B cell (primary cell): ENCODE data around the gene SYNGR3.

Experiments used
- EZH2 ChIP-seq: IDR thresholded peaks from 2 replicates; pipeline ENCODE4 v1.6.1; 2012; ENCODE audit warnings: borderline replicate concordance, low read depth, mild to moderate bottlenecking, moderate library complexity, low read length; ENCODE audit not compliant: insufficient read depth, poor library complexity, severe bottlenecking
- TF ChIP-seq, protein P1 (sequence below): fragments of 200-600 bp; IDR thresholded peaks from one replicate; pipeline ENCODE4 v1.8.0; 2022; ENCODE audit warnings: antibody characterized with exemption, mild to moderate bottlenecking

DNA sequence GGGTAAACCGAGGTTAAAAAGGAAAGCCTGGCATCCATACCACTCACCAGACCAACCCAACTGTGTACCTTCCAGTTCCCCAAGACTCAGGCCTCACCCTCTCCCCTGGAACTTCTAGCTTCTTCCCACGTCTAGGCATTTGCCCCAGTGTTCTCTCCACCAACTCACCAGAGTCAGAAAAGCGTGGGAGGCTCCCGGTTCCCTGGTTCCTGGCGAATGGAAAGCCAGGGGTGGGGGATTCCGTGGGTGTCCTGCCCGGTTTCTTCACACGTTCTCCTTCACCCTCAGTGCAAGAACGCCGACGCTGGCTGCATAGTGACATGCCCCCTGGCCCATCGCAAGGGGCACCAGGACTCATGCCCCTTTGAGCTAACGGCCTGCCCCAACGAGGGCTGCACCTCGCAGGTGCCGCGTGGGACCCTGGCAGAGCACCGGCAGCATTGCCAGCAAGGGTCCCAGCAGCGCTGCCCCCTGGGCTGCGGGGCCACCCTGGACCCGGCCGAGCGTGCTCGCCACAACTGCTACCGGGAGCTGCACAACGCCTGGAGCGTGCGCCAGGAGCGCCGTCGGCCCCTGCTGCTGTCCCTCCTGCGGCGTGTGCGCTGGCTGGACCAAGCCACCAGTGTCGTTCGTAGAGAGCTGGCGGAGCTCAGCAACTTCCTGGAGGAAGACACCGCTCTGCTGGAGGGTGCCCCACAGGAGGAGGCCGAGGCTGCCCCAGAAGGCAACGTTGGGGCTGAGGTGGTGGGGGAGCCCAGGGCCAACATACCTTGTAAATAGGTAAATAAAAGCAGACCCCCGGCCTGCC is 21.4 kb upstream of the SYNGR3 start:
- TF ChIP-seq, protein P1, sequence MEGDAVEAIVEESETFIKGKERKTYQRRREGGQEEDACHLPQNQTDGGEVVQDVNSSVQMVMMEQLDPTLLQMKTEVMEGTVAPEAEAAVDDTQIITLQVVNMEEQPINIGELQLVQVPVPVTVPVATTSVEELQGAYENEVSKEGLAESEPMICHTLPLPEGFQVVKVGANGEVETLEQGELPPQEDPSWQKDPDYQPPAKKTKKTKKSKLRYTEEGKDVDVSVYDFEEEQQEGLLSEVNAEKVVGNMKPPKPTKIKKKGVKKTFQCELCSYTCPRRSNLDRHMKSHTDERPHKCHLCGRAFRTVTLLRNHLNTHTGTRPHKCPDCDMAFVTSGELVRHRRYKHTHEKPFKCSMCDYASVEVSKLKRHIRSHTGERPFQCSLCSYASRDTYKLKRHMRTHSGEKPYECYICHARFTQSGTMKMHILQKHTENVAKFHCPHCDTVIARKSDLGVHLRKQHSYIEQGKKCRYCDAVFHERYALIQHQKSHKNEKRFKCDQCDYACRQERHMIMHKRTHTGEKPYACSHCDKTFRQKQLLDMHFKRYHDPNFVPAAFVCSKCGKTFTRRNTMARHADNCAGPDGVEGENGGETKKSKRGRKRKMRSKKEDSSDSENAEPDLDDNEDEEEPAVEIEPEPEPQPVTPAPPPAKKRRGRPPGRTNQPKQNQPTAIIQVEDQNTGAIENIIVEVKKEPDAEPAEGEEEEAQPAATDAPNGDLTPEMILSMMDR = no peak
- TF ChIP-seq EZH2 = no peak
